HFFc6 (cell line): ENCODE measurements around the gene STMN3. TPM values are rescaled to one million over a fixed set of nuclear protein-coding genes. Genes with fewer than 3 reads are reported as not detected.
A peak's percentile ranks its signal among the peaks of the same experiment; 100 is the strongest.
"Not testable (repeated sequence)": the region's sequence is repeated elsewhere in the genome, so short reads cannot be mapped to it uniquely, and the experiment has no call there.

Experiments
- DNase-seq: peaks from one replicate; pipeline ENCODE4 v3.0.0-alpha.2; 2018
- H3K27ac Mint-ChIP-seq: 2 replicates; pipeline ENCODE4 v1.8.0; 2020; ENCODE audit warnings: mild to moderate bottlenecking, mixed read lengths
- H3K27me3 Mint-ChIP-seq: 2 replicates; pipeline ENCODE4 v1.8.0; 2021; ENCODE audit warnings: mild to moderate bottlenecking, moderate library complexity, mixed read lengths; ENCODE audit not compliant: insufficient read depth
- H3K36me3 Mint-ChIP-seq: 2 replicates; pipeline ENCODE4 v1.8.0; 2021; ENCODE audit warnings: low read depth, mixed read lengths
- H3K4me1 Mint-ChIP-seq: 2 replicates; pipeline ENCODE4 v1.8.0; 2020; ENCODE audit warnings: low read depth, mixed read lengths
- H3K4me3 Mint-ChIP-seq: 2 replicates; pipeline ENCODE4 v1.8.0; 2020; ENCODE audit warnings: mild to moderate bottlenecking, moderate library complexity, mixed read lengths
- H3K9me3 Mint-ChIP-seq: 2 replicates; pipeline ENCODE4 v1.8.0; 2020; ENCODE audit warnings: mild to moderate bottlenecking, mixed read lengths
- total RNA-seq, 6 experiments: library from RNA; stranded (reverse); fragmentation: NEBNext Ultra II Directional; extraction: Animal tissue kit (Norgen Biotek cat#: 25700); gene quantifications; 2 replicates in 1 of 6; 3 replicates in 5 of 6; pipeline ENCODE4 v1.2.3, GENCODE V29; 2021
- TF ChIP-seq, protein P1 (sequence below): fragments of 200-600 bp; sonication (generic); IDR thresholded peaks from 2 replicates; pipeline ENCODE4 v1.5.0; 2021; ENCODE audit warnings: antibody characterized with exemption, mild to moderate bottlenecking

STMN3 gene
- total RNA-seq, 6 experiments from 2014 or later, result 0.77 to 3.2 (median 1.5) TPM

DNA sequence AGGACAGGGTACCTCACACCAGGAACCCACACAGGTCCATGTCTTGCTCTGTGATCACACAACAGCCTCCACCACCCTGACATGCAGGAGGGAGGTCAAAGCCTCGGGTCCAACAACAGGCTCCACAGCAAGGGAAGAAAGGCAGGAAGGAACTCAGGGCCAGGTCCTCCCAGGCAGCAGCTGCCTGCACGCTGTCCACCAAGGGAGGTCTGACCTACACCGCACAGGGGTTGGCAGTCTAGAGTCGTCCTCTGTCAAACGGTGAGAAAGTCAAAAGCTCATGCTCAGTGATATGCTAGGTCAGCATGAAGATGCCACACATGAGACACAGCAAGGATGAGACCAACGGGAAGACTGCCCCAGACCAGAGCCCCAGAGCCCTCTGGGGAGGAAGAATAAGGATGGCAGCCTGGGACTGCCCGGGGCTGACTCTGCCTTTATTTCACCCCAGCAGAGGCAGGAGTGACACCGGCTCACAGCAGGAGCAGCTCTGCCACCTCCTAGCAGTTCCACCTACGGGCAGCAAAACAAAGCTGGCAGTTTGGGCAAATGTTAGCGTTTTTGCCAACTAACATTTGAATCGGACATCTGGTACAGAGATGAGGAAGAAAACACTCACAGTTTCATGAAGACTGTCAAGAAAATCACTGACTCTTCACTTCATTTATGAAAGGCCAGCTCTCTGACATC is 34.8 kb downstream of the STMN3 start:
- TF ChIP-seq, protein P1, sequence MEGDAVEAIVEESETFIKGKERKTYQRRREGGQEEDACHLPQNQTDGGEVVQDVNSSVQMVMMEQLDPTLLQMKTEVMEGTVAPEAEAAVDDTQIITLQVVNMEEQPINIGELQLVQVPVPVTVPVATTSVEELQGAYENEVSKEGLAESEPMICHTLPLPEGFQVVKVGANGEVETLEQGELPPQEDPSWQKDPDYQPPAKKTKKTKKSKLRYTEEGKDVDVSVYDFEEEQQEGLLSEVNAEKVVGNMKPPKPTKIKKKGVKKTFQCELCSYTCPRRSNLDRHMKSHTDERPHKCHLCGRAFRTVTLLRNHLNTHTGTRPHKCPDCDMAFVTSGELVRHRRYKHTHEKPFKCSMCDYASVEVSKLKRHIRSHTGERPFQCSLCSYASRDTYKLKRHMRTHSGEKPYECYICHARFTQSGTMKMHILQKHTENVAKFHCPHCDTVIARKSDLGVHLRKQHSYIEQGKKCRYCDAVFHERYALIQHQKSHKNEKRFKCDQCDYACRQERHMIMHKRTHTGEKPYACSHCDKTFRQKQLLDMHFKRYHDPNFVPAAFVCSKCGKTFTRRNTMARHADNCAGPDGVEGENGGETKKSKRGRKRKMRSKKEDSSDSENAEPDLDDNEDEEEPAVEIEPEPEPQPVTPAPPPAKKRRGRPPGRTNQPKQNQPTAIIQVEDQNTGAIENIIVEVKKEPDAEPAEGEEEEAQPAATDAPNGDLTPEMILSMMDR, result no peak
- H3K4me3 Mint-ChIP-seq, result no peak overlapping the region
- no peaks in the 10 kb centered on the region; the same call in 1 of the 2 replicates for H3K27me3 Mint-ChIP-seq
- peaks cover 15% of the 10 kb centered on the region for H3K36me3 Mint-ChIP-seq
- no peak overlapping the region for H3K27ac Mint-ChIP-seq
- no peaks in the 10 kb centered on the region for H3K9me3 Mint-ChIP-seq
- peaks cover 6% of the 10 kb centered on the region; the same call in 1 of the 2 replicates for H3K4me1 Mint-ChIP-seq
- DNase-seq, result no peak

DNA sequence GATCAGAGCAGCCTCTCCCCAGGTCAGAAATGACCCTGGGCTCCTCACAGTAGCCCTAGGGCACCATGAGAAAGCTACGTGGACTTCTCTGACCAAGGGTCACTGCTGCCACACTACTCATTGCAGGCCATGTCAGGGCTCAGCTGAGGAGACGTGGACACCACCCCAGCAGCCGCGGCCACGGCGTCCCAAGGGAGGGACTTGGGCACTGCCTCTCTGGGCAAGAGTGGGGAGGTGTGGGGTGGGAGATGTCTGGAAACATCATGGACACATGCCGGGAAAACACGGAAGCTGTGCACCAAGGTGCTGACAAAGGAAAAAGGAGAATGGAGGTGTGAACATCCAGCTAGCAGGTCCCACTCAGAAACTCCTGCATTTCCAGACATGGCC is 35.4 kb downstream of the STMN3 start:
- Mint-ChIP-seq H3K4me3 (no peak overlapping the region), H3K27me3 (no peaks in the 10 kb centered on the region; the same call in 1 of the 2 replicates), H3K36me3 (peaks cover 19% of the 10 kb centered on the region), H3K4me1 (peaks cover 6% of the 10 kb centered on the region; the same call in 1 of the 2 replicates), H3K9me3 (no peaks in the 10 kb centered on the region), H3K27ac (no peak overlapping the region)
- TF ChIP-seq, protein P1, result no peak
- DNase-seq, result no peak

- DNase-seq, result no peak
These were observed 35.9 kb downstream of the STMN3 start for GRCh38 chr20:63617092-63617875.

DNA sequence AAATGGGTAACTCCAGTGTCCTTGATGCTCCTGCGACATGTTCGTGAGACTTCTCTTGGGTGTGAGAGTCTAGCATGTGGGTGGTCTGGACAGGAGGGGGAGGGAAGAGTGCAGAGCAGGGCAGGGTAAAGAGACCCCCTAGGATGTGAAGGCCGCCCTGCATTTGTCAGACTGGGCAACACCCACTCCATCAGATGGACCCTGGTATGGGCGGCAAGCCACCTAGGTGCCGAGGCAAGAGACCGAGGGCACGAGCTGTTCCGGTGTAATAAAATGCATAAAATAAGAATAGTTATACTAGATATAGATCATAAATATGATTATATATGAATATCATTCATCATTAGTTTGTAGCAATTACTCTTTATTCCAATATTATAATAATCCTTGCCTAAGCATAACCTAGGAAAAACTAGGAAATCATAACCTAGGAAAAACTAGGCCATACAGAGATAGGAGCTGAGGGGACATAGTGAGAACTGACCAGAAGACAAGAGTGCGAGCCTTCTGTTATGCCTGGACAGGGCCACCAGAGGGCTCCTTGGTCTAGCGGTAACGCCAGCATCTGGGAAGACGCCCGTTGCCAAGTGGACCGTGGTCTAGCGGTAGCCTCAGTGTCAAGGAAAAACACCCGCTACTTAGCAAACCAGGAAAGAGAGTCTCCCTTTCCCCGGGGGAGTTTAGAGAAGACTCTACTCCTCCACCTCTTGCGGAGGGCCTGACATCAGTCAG is 39.2 kb downstream of the STMN3 start:
- H3K9me3 Mint-ChIP-seq, H3K4me3 Mint-ChIP-seq, DNase-seq, H3K27ac Mint-ChIP-seq, H3K27me3 Mint-ChIP-seq, H3K4me1 Mint-ChIP-seq: not testable (repeated sequence)
- peaks cover 20% of the 10 kb centered on the region for H3K36me3 Mint-ChIP-seq
- TF ChIP-seq, protein P1, result peak; percentile 67

More at GRCh38 chr20:63617092-63617875, 35.9 kb downstream of the STMN3 start:
- H3K4me1 Mint-ChIP-seq, result peaks cover 6% of the 10 kb centered on the region; the same call in 1 of the 2 replicates
- H3K4me3 Mint-ChIP-seq, result no peak overlapping the region
- H3K36me3 Mint-ChIP-seq, result peaks cover 20% of the 10 kb centered on the region
- no peak overlapping the region for H3K27ac Mint-ChIP-seq
- H3K27me3 Mint-ChIP-seq, result no peaks in the 10 kb centered on the region; the same call in 1 of the 2 replicates
- no peaks in the 10 kb centered on the region for H3K9me3 Mint-ChIP-seq
- TF ChIP-seq, protein P1, result no peak

DNA sequence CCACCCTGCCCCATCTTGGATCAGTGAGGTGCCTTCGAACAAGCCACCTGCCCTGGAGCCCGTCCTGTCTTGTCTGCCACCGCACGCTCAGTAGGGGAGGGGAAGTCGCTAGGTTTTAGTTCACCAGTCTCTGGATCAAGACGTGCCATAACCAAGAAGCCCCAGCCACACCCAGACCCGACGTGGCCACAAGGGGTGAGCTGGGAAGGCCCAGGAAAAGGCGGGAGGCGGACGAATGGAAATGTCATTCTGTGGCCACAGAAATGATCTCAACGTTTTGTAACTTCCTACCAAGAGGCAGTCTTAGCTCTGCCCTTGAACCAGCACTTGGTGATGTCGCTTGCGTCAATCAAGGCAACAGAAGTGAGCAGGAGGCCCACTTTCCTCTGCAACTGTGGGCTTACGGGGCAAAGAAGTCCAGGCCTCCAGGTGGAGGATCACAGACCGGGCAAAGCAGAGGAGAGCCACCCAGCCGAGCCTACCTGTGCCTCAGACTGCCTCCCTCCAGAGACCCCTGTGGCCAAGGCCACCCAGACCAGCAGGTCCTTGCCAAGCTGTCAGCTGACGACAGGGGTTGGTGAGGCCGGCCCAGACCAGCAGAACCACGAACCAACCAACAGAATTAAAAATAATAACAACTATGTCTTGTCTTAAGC is 40.8 kb downstream of the STMN3 start:
- no peak overlapping the region for H3K4me3 Mint-ChIP-seq
- no peaks in the 10 kb centered on the region; the same call in 1 of the 2 replicates for H3K27me3 Mint-ChIP-seq
- no peaks in the 10 kb centered on the region for H3K4me1 Mint-ChIP-seq
- H3K27ac Mint-ChIP-seq, result no peak overlapping the region
- TF ChIP-seq, protein P1, result no peak
- DNase-seq, result no peak
- H3K9me3 Mint-ChIP-seq, result no peaks in the 10 kb centered on the region
- H3K36me3 Mint-ChIP-seq, result peaks cover 20% of the 10 kb centered on the region
